Suprapubic skin (tissue), 4 donors: ENCODE data around the gene SLC24A4.

Experiments used
- EP300 ChIP-seq: sonication (generic); formaldehyde crosslinking; IDR thresholded peaks from one replicate; pipeline ENCODE4 v1.6.1; 2017; ENCODE audit warnings: antibody characterized with exemption
- POLR2A ChIP-seq, 2 donors: fragments of 450-650 bp; IDR thresholded peaks; one replicate each; pipeline ENCODE4 v1.6.1; 2017; ENCODE audit warnings: antibody characterized with exemption in 2 of 2, mild to moderate bottlenecking in 2 of 2, moderate library complexity in 2 of 2
- POLR2AphosphoS5 ChIP-seq, 3 donors: sonication (generic); formaldehyde crosslinking; IDR thresholded peaks; one replicate each; pipeline ENCODE4 v1.6.1; 2017; ENCODE audit warnings: antibody characterized with exemption in 3 of 3
- TF ChIP-seq, protein P1 (sequence below), 2 donors: fragments of 200-600 bp in 1 of 2; fragments of 450-650 bp in 1 of 2; sonication (generic) in 1 of 2; IDR thresholded peaks; one replicate each; pipeline ENCODE4 v1.5.1; 2016 to 2019; ENCODE audit warnings: antibody characterized with exemption in 2 of 2, mild to moderate bottlenecking in 1 of 2, moderate library complexity in 1 of 2

GRCh38 chr14:92414690-92415445, 91.9 kb downstream of the SLC24A4 start:
- TF ChIP-seq, protein P1, sequence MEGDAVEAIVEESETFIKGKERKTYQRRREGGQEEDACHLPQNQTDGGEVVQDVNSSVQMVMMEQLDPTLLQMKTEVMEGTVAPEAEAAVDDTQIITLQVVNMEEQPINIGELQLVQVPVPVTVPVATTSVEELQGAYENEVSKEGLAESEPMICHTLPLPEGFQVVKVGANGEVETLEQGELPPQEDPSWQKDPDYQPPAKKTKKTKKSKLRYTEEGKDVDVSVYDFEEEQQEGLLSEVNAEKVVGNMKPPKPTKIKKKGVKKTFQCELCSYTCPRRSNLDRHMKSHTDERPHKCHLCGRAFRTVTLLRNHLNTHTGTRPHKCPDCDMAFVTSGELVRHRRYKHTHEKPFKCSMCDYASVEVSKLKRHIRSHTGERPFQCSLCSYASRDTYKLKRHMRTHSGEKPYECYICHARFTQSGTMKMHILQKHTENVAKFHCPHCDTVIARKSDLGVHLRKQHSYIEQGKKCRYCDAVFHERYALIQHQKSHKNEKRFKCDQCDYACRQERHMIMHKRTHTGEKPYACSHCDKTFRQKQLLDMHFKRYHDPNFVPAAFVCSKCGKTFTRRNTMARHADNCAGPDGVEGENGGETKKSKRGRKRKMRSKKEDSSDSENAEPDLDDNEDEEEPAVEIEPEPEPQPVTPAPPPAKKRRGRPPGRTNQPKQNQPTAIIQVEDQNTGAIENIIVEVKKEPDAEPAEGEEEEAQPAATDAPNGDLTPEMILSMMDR (IDR thresholded peaks at IDR 0.05): no peak
- TF ChIP-seq POLR2A (IDR thresholded peaks at IDR 0.05) (no peak), EP300 (no peak), POLR2AphosphoS5 (IDR thresholded peaks at IDR 0.05) (no peak)
